CD4-positive, alpha-beta T cell treated with Interleukin-17A for 4 hours (primary cell): ENCODE data around the gene IBA57.

ENCODE experiments used
- DNase-seq: peaks from one replicate; pipeline ENCODE4 v3.0.0-alpha.2; 2020; ENCODE audit warnings: mixed read lengths

IBA57 gene

DNA sequence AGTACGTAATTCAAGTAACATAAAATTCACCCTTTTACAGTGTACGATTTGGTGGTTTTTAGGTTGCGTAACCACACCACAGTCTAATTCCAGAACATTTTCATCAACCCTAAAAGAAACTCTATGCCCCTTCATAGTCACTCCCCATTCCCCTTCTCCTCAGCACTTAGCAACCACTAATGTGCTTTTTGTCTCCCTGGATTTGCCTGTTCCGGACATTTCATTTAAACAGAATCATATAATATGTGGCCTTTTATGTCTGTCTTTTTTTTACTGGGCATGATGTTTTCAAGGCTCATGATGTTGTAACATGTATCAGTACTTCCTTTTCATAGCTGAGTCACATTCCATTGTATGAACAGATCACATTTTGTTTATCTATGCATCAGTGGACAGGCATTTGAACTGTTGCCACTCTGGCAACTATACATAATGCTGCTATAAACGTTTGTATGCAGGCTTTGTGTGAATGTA, 63.0 kb downstream of the IBA57 start:
- DNase-seq, result no peak

DNA sequence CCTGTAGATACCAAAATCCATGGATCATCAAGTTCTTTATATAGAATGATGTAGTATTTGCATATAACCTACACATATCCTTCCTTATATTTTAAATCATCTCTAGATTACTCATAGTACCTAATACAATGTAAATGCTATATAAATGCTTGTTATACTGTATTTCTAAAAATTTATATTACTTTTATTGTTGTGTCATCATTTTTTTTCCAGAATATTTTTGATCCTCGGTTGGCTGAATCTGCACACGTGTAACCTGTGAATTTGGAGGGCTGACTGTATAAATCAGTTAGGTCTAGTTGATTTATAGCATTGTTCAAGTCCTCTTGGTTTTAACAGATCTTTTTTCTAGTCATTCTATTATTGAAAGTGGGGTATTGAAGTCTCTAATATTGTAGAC, 65.6 kb downstream of the IBA57 start:
- no peak for DNase-seq
